Mesendoderm (in vitro differentiated cells): ENCODE measurements around the gene STAB2. TPM values are rescaled to one million over a fixed set of nuclear protein-coding genes. Genes with fewer than 3 reads are reported as not detected.

ENCODE experiments used
- small RNA-seq: library from polyadenylated mRNA; stranded (forward); fragments of <200 nt; extraction: miRNeasy Mini kit (QIAGEN cat#:217004); gene quantifications from one replicate; pipeline ENCODE3, GENCODE V24; 2013; ENCODE audit not compliant: insufficient read depth

Gene STAB2

Small RNA genes within 50 kb of the gene (small RNA-seq; reads per million reads assigned to genes)
- not detected for gene RF00096
